Measurements from ENCODE around the gene NUP62. TPM values are rescaled to one million over a fixed set of nuclear protein-coding genes. Genes with fewer than 3 reads are reported as not detected.
"Not testable (repeated sequence)": the region's sequence is repeated elsewhere in the genome, so short reads cannot be mapped to it uniquely, and the experiment has no call there.

The NUP62 gene
- total RNA-seq, 1 experiment from 2014 or later: 127 TPM

- Histone ChIP-seq H3K14ac (ENCODE audit: insufficient read depth, low read length) (no peak overlapping the region), H2AK5ac (ENCODE audit: insufficient read length, low read length) (no peak overlapping the region), H3K79me2 (ENCODE audit: insufficient read depth, low read length) (no peaks in the 10 kb centered on the region), H2BK15ac (ENCODE audit: low read depth, low read length) (no peak overlapping the region), H4K91ac (ENCODE audit: insufficient read length, low read depth, low read length) (no peak overlapping the region), H3K18ac (ENCODE audit: insufficient read length, low read depth, low read length) (no peak overlapping the region), H3K79me1 (ENCODE audit: insufficient read depth, low read depth, low read length, poor library complexity, severe bottlenecking) (no peaks in the 10 kb centered on the region), H4K8ac (replicated peaks; ENCODE audit: insufficient read length, low read depth, low read length) (no peak overlapping the region), H2AFZ (ENCODE audit: low read length) (no peak overlapping the region), H3T11ph (ENCODE audit: low read length) (no peak overlapping the region), H4K5ac (ENCODE audit: insufficient read length, low read depth, low read length) (no peak overlapping the region), H3K4me2 (ENCODE audit: insufficient read depth, insufficient read length, low read length) (no peak overlapping the region), H3K23ac (ENCODE audit: insufficient read length, low read depth, low read length) (no peak overlapping the region), H2BK120ac (ENCODE audit: low read depth, low read length, poor library complexity, severe bottlenecking) (no peak overlapping the region), H2BK5ac (ENCODE audit: insufficient read length, low read length) (no peak overlapping the region), H3K4ac (ENCODE audit: low read depth, low read length) (no peak overlapping the region), H3K23me2 (ENCODE audit: insufficient read length, low read depth, low read length, poor library complexity, severe bottlenecking) (no peaks in the 10 kb centered on the region), H3K9ac (ENCODE audit: extremely low read depth, insufficient read length, low read length) (no peak overlapping the region), H4K20me1 (ENCODE audit: control insufficient read depth, insufficient read depth, insufficient read length) (peaks cover 3% of the 10 kb centered on the region), H3K27ac (ENCODE audit: insufficient read length, low read depth, low read length) (no peak overlapping the region), H3K56ac (ENCODE audit: insufficient read length, low read depth, low read length) (no peak overlapping the region), H2BK20ac (ENCODE audit: low read depth, low read length, poor library complexity, severe bottlenecking) (no peak overlapping the region), H2BK12ac (ENCODE audit: insufficient read length, low read depth, low read length) (no peak overlapping the region), H3K27me3 (ENCODE audit: insufficient read depth, low read length) (no peaks in the 10 kb centered on the region), H3K9me3 (ENCODE audit: control insufficient read depth, low read depth, low read length) (no peaks in the 10 kb centered on the region), H3K4me1 (ENCODE audit: insufficient read depth, low read length) (no peaks in the 10 kb centered on the region)
- Mint-ChIP-seq H3K27me3 (ENCODE audit: low read depth) (peaks cover 6% of the 10 kb centered on the region), H3K4me3 (no peak overlapping the region), H3K27ac (no peak overlapping the region), H3K36me3 (ENCODE audit: insufficient read depth in 1 of 3, low read depth in 3 of 3) (0 out of 7 replicates have a peak, but pooled peaks cover 0 to 3% (median 0%) of the 10 kb centered on the region in 3 experiments), H3K4me1 (no peaks in the 10 kb centered on the region), H3K9me3 (no peaks in the 10 kb centered on the region)
- WGBS (ENCODE audit: extremely low coverage, insufficient read length, low lambda C conversion rate): no CpG with 5 or more reads among the region's 12 CpGs
- no peak for DNase-seq
- no peak for TF ChIP-seq CTCF (conservative IDR thresholded peaks at IDR 0.05)
Measured at GRCh38 chr19:49971991-49972411, 42.7 kb upstream of the NUP62 start.

- H2AK5ac ChIP-seq (ENCODE audit: insufficient read length, low read length); H3K4ac ChIP-seq (ENCODE audit: low read depth, low read length); H2BK120ac ChIP-seq (ENCODE audit: low read depth, low read length, poor library complexity, severe bottlenecking); H3K4me3 Mint-ChIP-seq; H2BK5ac ChIP-seq (ENCODE audit: insufficient read length, low read length); H4K91ac ChIP-seq (ENCODE audit: insufficient read length, low read depth, low read length); H3K79me2 ChIP-seq (ENCODE audit: insufficient read depth, low read length); H3K23me2 ChIP-seq (ENCODE audit: insufficient read length, low read depth, low read length, poor library complexity, severe bottlenecking); H3K4me2 ChIP-seq (ENCODE audit: insufficient read depth, insufficient read length, low read length); H4K20me1 ChIP-seq (ENCODE audit: control insufficient read depth, insufficient read depth, insufficient read length); H3K27me3 ChIP-seq (ENCODE audit: insufficient read depth, low read length); H3K27ac Mint-ChIP-seq; H3K36me3 Mint-ChIP-seq (ENCODE audit: insufficient read depth in 1 of 3, low read depth in 3 of 3); H3K4me1 Mint-ChIP-seq; H3K9ac ChIP-seq (ENCODE audit: extremely low read depth, insufficient read length, low read length); H3K27me3 Mint-ChIP-seq (ENCODE audit: low read depth); H3K9me3 ChIP-seq (ENCODE audit: control insufficient read depth, low read depth, low read length); H2BK15ac ChIP-seq (ENCODE audit: low read depth, low read length); H4K8ac ChIP-seq (replicated peaks; ENCODE audit: insufficient read length, low read depth, low read length); H4K5ac ChIP-seq (ENCODE audit: insufficient read length, low read depth, low read length); H3K56ac ChIP-seq (ENCODE audit: insufficient read length, low read depth, low read length); H2BK12ac ChIP-seq (ENCODE audit: insufficient read length, low read depth, low read length); H2AFZ ChIP-seq (ENCODE audit: low read length); H3T11ph ChIP-seq (ENCODE audit: low read length); DNase-seq; H3K9me3 Mint-ChIP-seq; H3K18ac ChIP-seq (ENCODE audit: insufficient read length, low read depth, low read length); H3K23ac ChIP-seq (ENCODE audit: insufficient read length, low read depth, low read length); H3K14ac ChIP-seq (ENCODE audit: insufficient read depth, low read length); H3K79me1 ChIP-seq (ENCODE audit: insufficient read depth, low read depth, low read length, poor library complexity, severe bottlenecking); H3K27ac ChIP-seq (ENCODE audit: insufficient read length, low read depth, low read length); H3K4me1 ChIP-seq (ENCODE audit: insufficient read depth, low read length); H2BK20ac ChIP-seq (ENCODE audit: low read depth, low read length, poor library complexity, severe bottlenecking): not testable (repeated sequence)
- WGBS (ENCODE audit: extremely low coverage, insufficient read length, low lambda C conversion rate): no CpG with 5 or more reads among the region's 9 CpGs
Measured at GRCh38 chr19:49969355-49969754, 40.1 kb upstream of the NUP62 start.
